Measurements from ENCODE around the gene ORM1. TPM values are rescaled to one million over a fixed set of nuclear protein-coding genes. Genes with fewer than 3 reads are reported as not detected.

The ORM1 gene
- total and polyA plus RNA-seq, 10 donors, result 0.95 to 13.6 (median 2.7) TPM

DNA sequence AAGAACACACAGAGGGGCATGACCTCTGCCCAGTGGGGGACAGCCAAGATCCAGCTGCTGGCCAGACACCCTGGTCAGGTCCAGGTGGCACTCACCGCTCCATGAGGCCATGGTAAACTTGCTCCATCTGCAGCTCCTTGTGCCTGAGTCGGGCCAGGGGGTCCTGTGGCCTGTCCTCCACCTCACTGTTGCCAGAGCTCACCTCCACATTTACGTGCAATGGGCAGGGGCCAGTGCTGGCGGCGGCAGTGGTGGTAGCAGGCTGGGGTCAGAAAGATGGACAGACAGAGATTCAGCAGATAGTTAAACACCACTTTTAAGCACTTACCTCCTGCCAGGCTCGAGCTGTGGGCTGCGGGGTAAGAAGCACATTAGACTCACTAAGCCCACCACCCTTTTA is 36.9 kb downstream of the ORM1 start:
- DNase-seq, result peak; percentile 73
- Histone ChIP-seq H3K4me1 (peaks cover 15 to 71% (median 28%) of the 10 kb centered on the region in 6 donors), H3K27me3 (replicated peaks in 1 of 7) (no peaks in the 10 kb centered on the region), H3K27ac (peak overlapping the region in 4 of 8 donors; percentile 0 to 99 (median 96)), H3K4me3 (no peak overlapping the region), H3K36me3 (peaks cover 22 to 100% (median 98%) of the 10 kb centered on the region in 6 donors), H3K9me3 (no peaks in the 10 kb centered on the region)
- peak; percentile 4 to 65 (median 23) for TF ChIP-seq POLR2AphosphoS5 (IDR thresholded peaks at IDR 0.05)
- TF ChIP-seq, protein P1, sequence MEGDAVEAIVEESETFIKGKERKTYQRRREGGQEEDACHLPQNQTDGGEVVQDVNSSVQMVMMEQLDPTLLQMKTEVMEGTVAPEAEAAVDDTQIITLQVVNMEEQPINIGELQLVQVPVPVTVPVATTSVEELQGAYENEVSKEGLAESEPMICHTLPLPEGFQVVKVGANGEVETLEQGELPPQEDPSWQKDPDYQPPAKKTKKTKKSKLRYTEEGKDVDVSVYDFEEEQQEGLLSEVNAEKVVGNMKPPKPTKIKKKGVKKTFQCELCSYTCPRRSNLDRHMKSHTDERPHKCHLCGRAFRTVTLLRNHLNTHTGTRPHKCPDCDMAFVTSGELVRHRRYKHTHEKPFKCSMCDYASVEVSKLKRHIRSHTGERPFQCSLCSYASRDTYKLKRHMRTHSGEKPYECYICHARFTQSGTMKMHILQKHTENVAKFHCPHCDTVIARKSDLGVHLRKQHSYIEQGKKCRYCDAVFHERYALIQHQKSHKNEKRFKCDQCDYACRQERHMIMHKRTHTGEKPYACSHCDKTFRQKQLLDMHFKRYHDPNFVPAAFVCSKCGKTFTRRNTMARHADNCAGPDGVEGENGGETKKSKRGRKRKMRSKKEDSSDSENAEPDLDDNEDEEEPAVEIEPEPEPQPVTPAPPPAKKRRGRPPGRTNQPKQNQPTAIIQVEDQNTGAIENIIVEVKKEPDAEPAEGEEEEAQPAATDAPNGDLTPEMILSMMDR (IDR thresholded peaks at IDR 0.05 in 8 of 11, conservative IDR thresholded peaks at IDR 0.05 in 3 of 11), result no peak
- intact Hi-C loops (cut with DNase I; ENCODE audit: low total_unique reads), result no loop called here
- 93 to 100% (median 97%) methylated on average over 6 to 7 of the region's 7 CpGs for WGBS, 5 donors

DNA sequence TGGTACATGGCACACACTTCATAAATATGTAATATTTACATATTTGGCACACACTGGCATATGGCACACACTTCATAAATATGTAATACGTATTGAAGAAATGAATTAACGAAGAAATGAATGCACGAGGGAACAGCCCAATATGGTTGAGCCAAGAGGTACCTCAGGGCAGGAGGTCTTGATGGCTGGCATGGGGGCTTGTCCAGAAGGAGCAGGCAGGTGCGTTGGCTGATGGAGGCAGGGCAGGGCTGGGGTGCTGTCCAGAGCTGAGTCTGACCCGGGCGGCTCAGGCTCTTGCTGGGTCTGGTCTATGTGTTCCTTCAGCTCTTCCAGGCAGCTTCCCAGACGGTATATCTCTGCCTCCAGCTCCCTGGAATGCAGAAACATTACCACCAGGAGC is 38.6 kb downstream of the ORM1 start:
- no peaks in the 10 kb centered on the region for H3K27me3 ChIP-seq (replicated peaks in 1 of 7)
- H3K9me3 ChIP-seq, result no peaks in the 10 kb centered on the region
- intact Hi-C loops (cut with DNase I; ENCODE audit: low total_unique reads), result no loop called here
- H3K27ac ChIP-seq, result peak overlapping the region in 7 of 8 donors; percentile 0 to 99 (median 96)
- H3K36me3 ChIP-seq, result peaks cover 19 to 100% (median 92%) of the 10 kb centered on the region in 6 donors
- no peak for DNase-seq
- no peak for TF ChIP-seq POLR2A (IDR thresholded peaks at IDR 0.05)
- TF ChIP-seq, protein P1 (IDR thresholded peaks at IDR 0.05 in 8 of 11, conservative IDR thresholded peaks at IDR 0.05 in 3 of 11), result no peak
- TF ChIP-seq POLR2AphosphoS5 (IDR thresholded peaks at IDR 0.05), result peak in 1 of 3 donors; percentile 52
- H3K4me1 ChIP-seq, result peaks cover 32 to 74% (median 46%) of the 10 kb centered on the region in 6 donors
- no peak overlapping the region for H3K4me3 ChIP-seq
- 89 to 99% (median 96%) methylated on average over 7 of the region's 7 CpGs for WGBS, 5 donors

GRCh38 chr9:114362394-114362793 is 39.5 kb downstream of the ORM1 start:
- H3K9me3 ChIP-seq, result no peaks in the 10 kb centered on the region
- no peaks in the 10 kb centered on the region for H3K27me3 ChIP-seq (replicated peaks in 1 of 7)
- DNase-seq, result no peak
- H3K4me3 ChIP-seq, result no peak overlapping the region
- H3K36me3 ChIP-seq, result peaks cover 19 to 100% (median 88%) of the 10 kb centered on the region in 6 donors
- H3K4me1 ChIP-seq, result peaks cover 39 to 83% (median 54%) of the 10 kb centered on the region in 6 donors
- TF ChIP-seq POLR2AphosphoS5 (IDR thresholded peaks at IDR 0.05) (peak; percentile 50 to 79 (median 63)), POLR2A (IDR thresholded peaks at IDR 0.05) (no peak)
- intact Hi-C loops (cut with DNase I; ENCODE audit: low total_unique reads), result no loop called here
- 75 to 84% (median 82%) methylated on average over 6 to 12 of the region's 12 CpGs for WGBS, 5 donors
- H3K27ac ChIP-seq, result peak overlapping the region in 7 of 8 donors; percentile 58 to 99 (median 96)

DNA sequence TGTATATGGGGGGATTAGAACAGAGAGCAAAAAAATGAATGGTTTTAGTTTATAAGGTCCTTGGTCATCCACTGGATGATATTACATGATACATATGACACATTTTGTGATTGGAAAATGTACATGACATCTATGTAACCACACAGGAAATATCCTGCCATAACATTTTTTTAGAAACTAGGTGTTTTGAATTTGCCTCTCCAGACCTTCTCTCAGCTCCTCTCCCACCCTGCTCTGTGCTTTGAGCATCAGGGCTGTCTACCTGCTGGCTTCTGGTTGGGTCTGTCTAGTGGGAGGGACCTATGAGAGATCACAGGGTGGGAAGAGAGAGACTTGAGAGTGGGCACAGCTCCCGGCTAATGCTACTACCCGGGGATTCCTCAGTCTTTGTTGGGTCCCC is 40.5 kb downstream of the ORM1 start:
- Histone ChIP-seq H3K27ac (peak overlapping the region; percentile 58 to 99 (median 92)), H3K4me1 (peaks cover 49 to 93% (median 61%) of the 10 kb centered on the region in 6 donors), H3K4me3 (peak overlapping the region in 1 of 8 donors; percentile 33), H3K36me3 (peaks cover 19 to 100% (median 88%) of the 10 kb centered on the region in 6 donors), H3K9me3 (no peaks in the 10 kb centered on the region), H3K27me3 (replicated peaks in 1 of 7) (no peaks in the 10 kb centered on the region)
- DNase-seq, result no peak
- intact Hi-C loops (cut with DNase I; ENCODE audit: low total_unique reads), result no loop called here
- WGBS, 5 donors, result 38 to 48% (median 43%) methylated on average over 2 of the region's 2 CpGs
- TF ChIP-seq POLR2AphosphoS5 (IDR thresholded peaks at IDR 0.05), result peak in 1 of 3 donors; percentile 28
- TF ChIP-seq, protein P1 (IDR thresholded peaks at IDR 0.05 in 8 of 11, conservative IDR thresholded peaks at IDR 0.05 in 3 of 11), result no peak
